CD14-positive monocyte (primary cell): ENCODE results near the gene OSBP2. TPM values are rescaled to one million over a fixed set of nuclear protein-coding genes. Genes with fewer than 3 reads are reported as not detected.

Experiments
- DNase-seq, 3 donors: peaks; one replicate each; pipeline ENCODE4 v3.0.0-alpha.2; 2011 to 2022
- H2AFZ ChIP-seq: 2 replicates; pipeline ENCODE4 v1.6.0; 2012; ENCODE audit warnings: mild to moderate bottlenecking, low read depth, low read length, inconsistent platforms; ENCODE audit not compliant: insufficient read depth, poor library complexity, severe bottlenecking
- H3K27ac ChIP-seq, 2 donors: 1 replicate in 1 of 2; 2 replicates in 1 of 2; pipeline ENCODE4 v1.5.1; 2012 to 2013; ENCODE audit warnings: low read length in 2 of 2, control low read depth in 1 of 2, inconsistent platforms in 1 of 2, low read depth in 1 of 2, mild to moderate bottlenecking in 1 of 2
- H3K27me3 ChIP-seq, 2 donors: one replicate each; pipeline versions ENCODE4 v1.6.0 to v1.6.1; 2011 to 2013; ENCODE audit warnings: low read length in 2 of 2; ENCODE audit not compliant: control insufficient read depth in 2 of 2, insufficient read depth in 2 of 2
- H3K36me3 ChIP-seq, 2 donors: replicated peaks in 1 of 2; 1 replicate in 1 of 2; 2 replicates in 1 of 2; pipeline versions ENCODE4 v1.5.1 to v1.6.1; 2012 to 2013; ENCODE audit warnings: low read length in 2 of 2, control low read depth in 1 of 2, inconsistent platforms in 1 of 2, mild to moderate bottlenecking in 1 of 2; ENCODE audit not compliant: insufficient read depth in 2 of 2, control insufficient read depth in 1 of 2
- H3K4me1 ChIP-seq, 2 donors: 1 replicate in 1 of 2; 2 replicates in 1 of 2; pipeline versions ENCODE4 v1.5.1 to v1.6.1; 2012 to 2013; ENCODE audit warnings: low read length in 2 of 2, control low read depth in 1 of 2, inconsistent platforms in 1 of 2, mild to moderate bottlenecking in 1 of 2, moderate library complexity in 1 of 2; ENCODE audit not compliant: insufficient read depth in 2 of 2, control insufficient read depth in 1 of 2
- H3K4me2 ChIP-seq: replicated peaks from 2 replicates; pipeline ENCODE3; 2012; ENCODE audit warnings: low read length, moderate library complexity, mild to moderate bottlenecking; ENCODE audit not compliant: poor library complexity, severe bottlenecking; ENCODE audit errors: extremely low read depth
- H3K4me3 ChIP-seq, 3 experiments: fragments of 200-600 bp in 1 of 3; sonication (generic) in 1 of 3; replicated peaks in 1 of 3; 1 replicate in 2 of 3; 2 replicates in 1 of 3; pipeline ENCODE4 v1.5.1; 2011 to 2013; ENCODE audit warnings: low read length in 3 of 3, mild to moderate bottlenecking in 3 of 3, control low read depth in 2 of 3, low read depth in 2 of 3, inconsistent platforms in 1 of 3, moderate library complexity in 1 of 3
- H3K79me2 ChIP-seq: 2 replicates; pipeline ENCODE4 v1.6.0; 2012; ENCODE audit warnings: mild to moderate bottlenecking, control low read depth, inconsistent platforms, low read length, moderate library complexity; ENCODE audit not compliant: insufficient read depth
- H3K9ac ChIP-seq: 2 replicates; pipeline ENCODE4 v1.6.0; 2017; ENCODE audit warnings: low read length, mild to moderate bottlenecking; ENCODE audit not compliant: insufficient read depth, poor library complexity, severe bottlenecking
- H3K9me3 ChIP-seq, 2 donors: replicated peaks in 1 of 2; 1 replicate in 1 of 2; 2 replicates in 1 of 2; pipeline versions ENCODE4 v1.5.1 to v1.6.1; 2012 to 2013; ENCODE audit warnings: low read length in 2 of 2, control low read depth in 1 of 2; ENCODE audit not compliant: control insufficient read depth in 1 of 2, insufficient read depth in 1 of 2
- H4K20me1 ChIP-seq: 2 replicates; pipeline ENCODE4 v1.6.0; 2012; ENCODE audit warnings: mild to moderate bottlenecking, low read length, control low read depth, moderate library complexity; ENCODE audit not compliant: insufficient read depth
- H3K27ac Mint-ChIP-seq, 7 donors: one replicate each; pipeline ENCODE4 v1.8.0; 2020; ENCODE audit warnings: mild to moderate bottlenecking in 7 of 7, mixed read lengths in 7 of 7, moderate library complexity in 6 of 7, inconsistent platforms in 2 of 7
- H3K27me3 Mint-ChIP-seq, 3 donors: one replicate each; pipeline ENCODE4 v1.8.0; 2021 to 2022; ENCODE audit warnings: low read depth in 3 of 3, mild to moderate bottlenecking in 3 of 3, mixed read lengths in 3 of 3, moderate library complexity in 3 of 3, inconsistent platforms in 1 of 3
- H3K36me3 Mint-ChIP-seq, 2 donors: one replicate each; pipeline ENCODE4 v1.8.0; 2020; ENCODE audit warnings: mixed read lengths in 2 of 2, inconsistent platforms in 1 of 2, mild to moderate bottlenecking in 1 of 2
- H3K4me1 Mint-ChIP-seq: one replicate; pipeline ENCODE4 v1.8.0; 2020; ENCODE audit warnings: mild to moderate bottlenecking, mixed read lengths
- H3K4me3 Mint-ChIP-seq, 2 donors: one replicate each; pipeline ENCODE4 v1.8.0; 2020; ENCODE audit warnings: mild to moderate bottlenecking in 2 of 2, mixed read lengths in 2 of 2, moderate library complexity in 1 of 2
- H3K9me3 Mint-ChIP-seq, 7 donors: one replicate each; pipeline ENCODE4 v1.8.0; 2020 to 2022; ENCODE audit warnings: mixed read lengths in 7 of 7, mild to moderate bottlenecking in 6 of 7, moderate library complexity in 6 of 7, inconsistent platforms in 2 of 7
- WGBS: methylation state at CpG from one replicate; pipeline ENCODE4 v1.1.5; 2013; ENCODE audit warnings: missing lambda C conversion rate; ENCODE audit not compliant: insufficient coverage; 5-methylcytosine and 5-hydroxymethylcytosine counted together
- intact Hi-C, 2 donors: fragments of 100-400 bp; cut with micrococcal nuclease; formaldehyde crosslinking; loops; one replicate each; pipeline versions ENCODE4 v1.15.0 to v1.15.1; 2023
- polyA plus RNA-seq, 3 donors: library from polyadenylated mRNA; depleted of rRNA in 1 of 3; unstranded in 2 of 3; stranded (reverse) in 1 of 3; fragments of 300-500 nt in 2 of 3; fragments of >200 nt in 1 of 3; fragmentation: Illumina TruSeq in 2 of 3; gene quantifications; 1 replicate in 2 of 3; 2 replicates in 1 of 3; pipeline ENCODE4 v1.2.3, GENCODE V29; 2012 to 2021
- TF ChIP-seq, protein P1 (sequence below): fragments of 200-600 bp; IDR thresholded peaks from one replicate; pipeline ENCODE4 v1.8.0; 2022; ENCODE audit warnings: antibody characterized with exemption, mild to moderate bottlenecking

Gene OSBP2
- polyA plus RNA-seq, 3 donors: 0.21 to 0.54 TPM; not detected in 1

- Mint-ChIP-seq H3K4me3 (peak overlapping the region in 1 of 2 donors; percentile 32), H3K27ac (no peak overlapping the region), H3K4me1 (peaks cover 5% of the 10 kb centered on the region), H3K36me3 (no peaks in the 10 kb centered on the region), H3K9me3 (no peaks in the 10 kb centered on the region), H3K27me3 (peaks cover 4 to 15% (median 7%) of the 10 kb centered on the region in 3 donors)
- Histone ChIP-seq H3K4me3 (no peak overlapping the region), H3K4me2 (no peak overlapping the region), H3K27ac (no peak overlapping the region), H3K27me3 (no peaks in the 10 kb centered on the region), H3K9ac (no peak overlapping the region), H4K20me1 (no peaks in the 10 kb centered on the region), H3K79me2 (no peaks in the 10 kb centered on the region), H3K4me1 (no peaks in the 10 kb centered on the region), H3K9me3 (no peaks in the 10 kb centered on the region), H2AFZ (no peak overlapping the region), H3K36me3 (no peaks in the 10 kb centered on the region)
- no peak for DNase-seq
- TF ChIP-seq, protein P1, sequence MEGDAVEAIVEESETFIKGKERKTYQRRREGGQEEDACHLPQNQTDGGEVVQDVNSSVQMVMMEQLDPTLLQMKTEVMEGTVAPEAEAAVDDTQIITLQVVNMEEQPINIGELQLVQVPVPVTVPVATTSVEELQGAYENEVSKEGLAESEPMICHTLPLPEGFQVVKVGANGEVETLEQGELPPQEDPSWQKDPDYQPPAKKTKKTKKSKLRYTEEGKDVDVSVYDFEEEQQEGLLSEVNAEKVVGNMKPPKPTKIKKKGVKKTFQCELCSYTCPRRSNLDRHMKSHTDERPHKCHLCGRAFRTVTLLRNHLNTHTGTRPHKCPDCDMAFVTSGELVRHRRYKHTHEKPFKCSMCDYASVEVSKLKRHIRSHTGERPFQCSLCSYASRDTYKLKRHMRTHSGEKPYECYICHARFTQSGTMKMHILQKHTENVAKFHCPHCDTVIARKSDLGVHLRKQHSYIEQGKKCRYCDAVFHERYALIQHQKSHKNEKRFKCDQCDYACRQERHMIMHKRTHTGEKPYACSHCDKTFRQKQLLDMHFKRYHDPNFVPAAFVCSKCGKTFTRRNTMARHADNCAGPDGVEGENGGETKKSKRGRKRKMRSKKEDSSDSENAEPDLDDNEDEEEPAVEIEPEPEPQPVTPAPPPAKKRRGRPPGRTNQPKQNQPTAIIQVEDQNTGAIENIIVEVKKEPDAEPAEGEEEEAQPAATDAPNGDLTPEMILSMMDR: no peak
- intact Hi-C loops: no loop called here
- 32% methylated on average over 9 of the region's 10 CpGs for WGBS
Observed at GRCh38 chr22:30743257-30744020, 48.8 kb downstream of the OSBP2 start.

DNA sequence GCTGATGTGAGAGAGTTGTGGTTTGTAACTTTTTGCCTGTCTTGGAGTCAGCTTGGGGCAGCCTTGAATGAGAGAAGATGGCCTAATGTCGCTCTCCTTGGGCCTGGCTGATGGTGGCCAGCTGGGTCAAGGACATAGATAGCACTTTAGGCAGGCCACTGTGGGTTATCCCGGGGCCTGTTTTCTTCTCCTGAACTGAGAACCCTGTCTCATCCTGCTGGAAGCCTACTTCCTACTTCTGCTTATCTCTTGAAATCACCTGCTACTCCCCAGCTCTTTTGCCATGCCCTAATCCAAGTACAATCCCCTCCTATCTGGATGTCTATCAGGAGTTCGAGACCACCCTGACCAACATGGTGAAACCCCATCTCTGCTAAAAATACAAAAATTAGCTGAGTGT is 49.5 kb downstream of the OSBP2 start:
- H3K27me3 ChIP-seq: no peaks in the 10 kb centered on the region
- Mint-ChIP-seq H3K4me1 (peaks cover 5% of the 10 kb centered on the region), H3K9me3 (no peaks in the 10 kb centered on the region), H3K36me3 (no peaks in the 10 kb centered on the region), H3K27me3 (peaks cover 7 to 13% (median 8%) of the 10 kb centered on the region in 3 donors), H3K4me3 (no peak overlapping the region), H3K27ac (no peak overlapping the region)
- WGBS: 38% methylated on average over 3 of the region's 3 CpGs
- H3K36me3 ChIP-seq: no peaks in the 10 kb centered on the region
- H3K79me2 ChIP-seq: no peaks in the 10 kb centered on the region
- TF ChIP-seq, protein P1: no peak
- H3K4me1 ChIP-seq: no peaks in the 10 kb centered on the region
- H2AFZ ChIP-seq: no peak overlapping the region
- H3K27ac ChIP-seq: no peak overlapping the region
- H3K4me3 ChIP-seq: no peak overlapping the region
- no peak overlapping the region for H3K4me2 ChIP-seq
- no peaks in the 10 kb centered on the region for H3K9me3 ChIP-seq
- intact Hi-C loops: no loop called here
- no peak for DNase-seq
- H3K9ac ChIP-seq: no peak overlapping the region
- H4K20me1 ChIP-seq: no peaks in the 10 kb centered on the region
